HG03025 (cell line): ENCODE measurements around the gene PCGF2.

Source experiments
- ATAC-seq: cut with Tn5 transposase; IDR thresholded peaks from one replicate; pipeline ENCODE4 v1.9.1; 2021; ENCODE audit warnings: mild to moderate bottlenecking, moderate library complexity; ENCODE audit not compliant: unreplicated experiment, low FRiP score

Gene PCGF2

GRCh38 chr17:38719943-38720641, 28.0 kb downstream of the PCGF2 start:
- ATAC-seq: no peak

GRCh38 chr17:38719289-38719942, 28.7 kb downstream of the PCGF2 start:
- no peak for ATAC-seq

GRCh38 chr17:38717139-38717745, 30.9 kb downstream of the PCGF2 start:
- no peak for ATAC-seq

GRCh38 chr17:38716368-38717005, 31.6 kb downstream of the PCGF2 start:
- ATAC-seq: no peak

- ATAC-seq: no peak
Observed at GRCh38 chr17:38715216-38715943, 32.8 kb downstream of the PCGF2 start.

GRCh38 chr17:38713456-38714075, 34.6 kb downstream of the PCGF2 start:
- no peak for ATAC-seq

GRCh38 chr17:38712593-38712992, 35.5 kb downstream of the PCGF2 start:
- no peak for ATAC-seq

- ATAC-seq: no peak
Observed at GRCh38 chr17:38711792-38712571, 36.2 kb downstream of the PCGF2 start.

- ATAC-seq: no peak
Observed at GRCh38 chr17:38710985-38711384, 37.2 kb downstream of the PCGF2 start.

GRCh38 chr17:38710604-38710962, 37.6 kb downstream of the PCGF2 start:
- ATAC-seq: no peak

GRCh38 chr17:38709864-38710603, 38.1 kb downstream of the PCGF2 start:
- ATAC-seq: no peak

- ATAC-seq: no peak
Observed at GRCh38 chr17:38709104-38709820, 38.9 kb downstream of the PCGF2 start.

GRCh38 chr17:38707678-38708351, 40.3 kb downstream of the PCGF2 start:
- no peak for ATAC-seq

- ATAC-seq: no peak
Observed at GRCh38 chr17:38706505-38707216, 41.5 kb downstream of the PCGF2 start.

- ATAC-seq: no peak
Observed at GRCh38 chr17:38705803-38706504, 42.2 kb downstream of the PCGF2 start.

GRCh38 chr17:38705523-38705802, 42.7 kb downstream of the PCGF2 start:
- ATAC-seq: no peak
